ENCODE results near the gene ARSI.

The ARSI gene

DNA sequence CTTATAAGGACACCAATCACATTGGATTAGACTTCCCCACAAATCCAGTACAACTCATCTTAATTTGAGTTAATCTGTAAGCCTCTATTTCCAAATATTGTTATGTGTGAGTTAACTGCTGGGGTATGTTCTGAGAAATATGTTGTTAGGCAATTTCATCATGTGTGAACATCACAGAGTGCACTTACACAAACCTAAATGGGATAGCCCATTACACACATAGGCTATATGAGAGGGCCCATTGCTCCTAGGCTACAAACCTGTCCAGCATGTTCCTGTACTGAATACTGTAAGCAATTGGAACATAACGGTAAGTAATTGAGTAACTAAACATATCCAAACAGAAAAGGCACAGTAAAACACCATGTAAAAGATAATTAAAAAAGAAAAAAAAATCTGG is 19.1 kb upstream of the ARSI start:
- TF ChIP-seq CTCF (IDR thresholded peaks at IDR 0.05; ENCODE audit: low read depth, low read length, missing control alignments): no peak
- no peak overlapping the region for H3K4me3 ChIP-seq (ENCODE audit: low read depth, low read length)
- H3K36me3 ChIP-seq (replicated peaks): no peaks in the 10 kb centered on the region
- DNase-seq: no peak
- no peak overlapping the region for H3K27ac ChIP-seq
- in situ Hi-C loops (cut with HindIII; ENCODE audit: low pct_ligation_motif_present, low sequenced_read_pairs): no loop called here
- no peaks in the 10 kb centered on the region for H3K27me3 ChIP-seq (replicated peaks)

GRCh38 chr5:150321211-150321610 is 18.5 kb upstream of the ARSI start:
- no peaks in the 10 kb centered on the region for H3K27me3 ChIP-seq (replicated peaks)
- H3K27ac ChIP-seq: no peak overlapping the region
- H3K4me3 ChIP-seq (ENCODE audit: low read depth, low read length): no peak overlapping the region
- DNase-seq: no peak
- in situ Hi-C loops (cut with HindIII; ENCODE audit: low pct_ligation_motif_present, low sequenced_read_pairs): no loop called here
- no peaks in the 10 kb centered on the region for H3K36me3 ChIP-seq (replicated peaks)
- TF ChIP-seq CTCF (IDR thresholded peaks at IDR 0.05; ENCODE audit: low read depth, low read length, missing control alignments): no peak

DNA sequence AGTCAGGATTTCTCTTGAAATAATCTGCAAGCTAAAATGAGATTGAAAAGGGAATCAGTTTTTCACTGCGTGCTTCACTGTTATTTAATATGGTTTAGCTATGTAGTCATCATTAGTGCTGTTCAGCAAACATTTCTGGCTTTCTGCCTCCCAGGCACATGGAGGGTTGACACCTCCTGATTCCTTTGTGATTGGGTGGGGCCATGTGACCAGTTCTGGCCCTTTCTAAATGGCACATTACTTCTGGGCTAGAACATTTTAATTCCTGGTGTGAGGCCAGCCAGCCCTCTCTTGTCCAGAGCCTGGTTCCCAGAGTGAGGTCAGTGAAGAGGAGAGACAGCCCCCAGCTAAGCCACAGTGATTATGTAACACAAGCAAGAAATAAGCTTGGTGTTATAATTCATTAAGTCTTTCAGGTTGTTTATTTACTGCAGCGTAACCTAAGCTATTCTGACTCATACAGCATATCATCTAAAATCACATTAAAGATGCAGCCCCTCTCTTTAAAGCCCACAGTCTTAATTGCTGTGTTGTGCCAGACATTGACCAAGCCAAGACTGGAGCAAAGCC is 17.4 kb upstream of the ARSI start:
- Histone ChIP-seq H3K4me3 (ENCODE audit: low read depth, low read length) (no peak overlapping the region), H3K27ac (peak overlapping the region; percentile 50), H3K36me3 (replicated peaks) (no peaks in the 10 kb centered on the region), H3K27me3 (replicated peaks) (no peaks in the 10 kb centered on the region)
- peak; percentile 69 for DNase-seq
- in situ Hi-C loops (cut with HindIII; ENCODE audit: low pct_ligation_motif_present, low sequenced_read_pairs): no loop called here
- TF ChIP-seq CTCF (IDR thresholded peaks at IDR 0.05; ENCODE audit: low read depth, low read length, missing control alignments): no peak

GRCh38 chr5:150319484-150319790 is 16.7 kb upstream of the ARSI start:
- Histone ChIP-seq H3K27me3 (replicated peaks) (no peaks in the 10 kb centered on the region), H3K27ac (no peak overlapping the region), H3K4me3 (ENCODE audit: low read depth, low read length) (no peak overlapping the region), H3K36me3 (replicated peaks) (no peaks in the 10 kb centered on the region)
- in situ Hi-C loops (cut with HindIII; ENCODE audit: low pct_ligation_motif_present, low sequenced_read_pairs): no loop called here
- no peak for DNase-seq
- no peak for TF ChIP-seq CTCF (IDR thresholded peaks at IDR 0.05; ENCODE audit: low read depth, low read length, missing control alignments)

DNA sequence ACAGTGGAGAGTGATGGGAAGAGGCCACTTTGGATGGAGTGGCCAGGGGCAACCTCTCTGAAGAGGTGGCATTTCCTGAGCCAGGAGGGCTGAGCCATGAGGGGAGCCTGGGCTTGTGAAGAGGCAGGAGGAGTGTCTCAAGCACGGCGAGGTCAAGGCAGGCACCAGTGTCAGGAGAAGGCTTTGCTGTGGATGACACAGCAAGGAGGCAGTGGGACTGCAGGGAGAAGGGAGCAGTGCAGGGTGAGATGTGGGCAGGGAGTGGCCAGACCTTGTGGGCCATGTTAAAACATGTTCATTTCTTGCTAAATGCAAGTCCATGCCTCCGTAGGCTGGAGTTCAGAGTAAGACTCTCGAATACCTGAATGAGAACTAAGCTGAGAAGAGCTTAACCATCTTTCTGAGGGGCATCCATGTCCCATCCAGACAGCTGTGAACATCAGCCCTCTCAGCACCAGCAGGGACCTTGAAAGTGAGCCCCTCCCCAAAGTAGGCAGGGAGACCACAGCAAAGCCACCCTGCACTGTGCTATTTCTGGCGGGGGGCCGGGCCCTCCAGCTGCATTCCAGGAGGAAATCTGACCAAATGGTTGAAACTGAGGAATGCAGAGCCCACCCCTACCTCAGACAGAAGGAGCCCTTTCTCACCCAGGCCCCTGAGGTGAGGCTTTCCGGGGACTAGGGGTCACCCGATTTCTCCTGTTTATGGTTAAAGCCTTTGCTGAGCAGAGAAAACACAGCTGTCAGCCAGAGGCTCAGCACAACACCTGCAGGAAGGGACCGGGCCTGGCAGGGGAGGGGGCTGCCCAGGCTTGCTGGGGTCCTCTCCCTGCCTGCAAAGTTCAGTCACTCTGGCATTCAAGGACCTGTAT is 16.1 kb upstream of the ARSI start:
- no peaks in the 10 kb centered on the region for H3K27me3 ChIP-seq (replicated peaks)
- TF ChIP-seq CTCF (IDR thresholded peaks at IDR 0.05; ENCODE audit: low read depth, low read length, missing control alignments): no peak
- in situ Hi-C loops (cut with HindIII; ENCODE audit: low pct_ligation_motif_present, low sequenced_read_pairs): no loop called here
- no peak overlapping the region for H3K4me3 ChIP-seq (ENCODE audit: low read depth, low read length)
- no peaks in the 10 kb centered on the region for H3K36me3 ChIP-seq (replicated peaks)
- DNase-seq: no peak
- peak overlapping the region; percentile 6 for H3K27ac ChIP-seq
